Glomerular visceral epithelial cell (primary cell): Measurements from ENCODE around the gene BANF2.

Source experiments
- DNase-seq: peaks from one replicate; pipeline ENCODE4 v3.0.0-alpha.2; 2016; ENCODE audit errors: extremely low spot score

BANF2 gene

GRCh38 chr20:17710379-17711266 lies 10.9 kb downstream of the BANF2 start:
- no peak for DNase-seq

- DNase-seq: no peak
Observed at GRCh38 chr20:17711267-17711627, 11.5 kb downstream of the BANF2 start.

GRCh38 chr20:17712201-17712600 lies 12.4 kb downstream of the BANF2 start:
- DNase-seq: no peak

DNA sequence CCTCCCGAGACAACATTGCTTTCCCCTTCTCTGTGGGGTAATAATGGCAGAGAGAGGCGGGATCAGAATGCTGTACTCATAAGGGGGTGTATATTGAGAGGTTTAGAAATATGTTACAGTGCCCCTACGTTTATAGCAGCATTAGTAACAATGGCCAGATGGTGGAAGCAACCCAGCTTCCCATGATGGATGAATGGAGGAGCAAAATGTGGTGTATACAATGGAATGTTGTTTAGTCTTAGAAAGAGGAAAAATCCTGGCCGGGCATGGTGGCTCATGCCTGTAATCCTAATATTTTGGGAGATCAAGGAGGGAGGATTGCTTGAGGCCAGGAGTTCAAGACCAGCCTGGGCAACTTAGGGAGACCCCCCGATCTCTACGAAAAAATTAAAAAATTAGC lies 12.9 kb downstream of the BANF2 start:
- DNase-seq: no peak

GRCh38 chr20:17714597-17714996 lies 14.8 kb downstream of the BANF2 start:
- DNase-seq: no peak

DNA sequence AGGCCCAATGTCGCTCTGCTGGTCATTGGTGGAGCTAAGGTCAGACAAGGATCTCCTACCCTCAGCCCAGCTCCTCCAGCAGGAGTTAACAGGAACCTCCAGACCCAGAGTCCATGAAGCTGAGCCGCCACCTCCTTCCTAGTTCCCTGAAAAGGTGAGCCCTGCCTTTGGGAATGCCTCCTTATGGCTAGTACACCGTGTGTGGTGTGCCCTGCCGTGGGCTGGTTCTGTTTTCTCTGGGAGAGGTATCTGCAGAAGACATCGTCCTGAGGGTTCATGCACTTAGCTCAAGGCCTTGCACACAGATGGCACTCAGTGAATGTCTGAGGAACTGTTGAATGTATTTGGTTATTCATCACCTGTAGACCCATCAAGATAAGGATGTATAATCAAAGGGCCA lies 15.3 kb downstream of the BANF2 start:
- DNase-seq: no peak

DNA sequence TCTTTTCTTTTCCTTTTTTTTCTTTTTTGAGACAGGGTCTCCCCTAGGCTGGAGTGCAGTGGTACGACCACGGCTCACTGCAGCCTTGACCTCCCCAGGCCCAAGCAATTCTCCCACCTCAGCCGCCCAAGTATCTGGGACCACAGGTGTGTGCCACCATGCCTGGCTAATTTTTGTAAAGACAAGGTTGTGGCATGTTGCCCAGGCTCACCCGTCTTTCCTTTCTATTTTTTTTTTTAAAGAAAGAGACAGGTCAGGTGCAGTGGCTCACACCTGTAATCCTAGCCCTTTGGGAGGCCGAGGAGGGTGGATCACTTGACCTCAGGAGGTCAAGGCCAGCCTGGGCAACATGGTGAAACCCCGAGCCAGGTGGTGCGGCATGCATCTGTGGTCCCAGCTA lies 16.6 kb downstream of the BANF2 start:
- DNase-seq: no peak

DNA sequence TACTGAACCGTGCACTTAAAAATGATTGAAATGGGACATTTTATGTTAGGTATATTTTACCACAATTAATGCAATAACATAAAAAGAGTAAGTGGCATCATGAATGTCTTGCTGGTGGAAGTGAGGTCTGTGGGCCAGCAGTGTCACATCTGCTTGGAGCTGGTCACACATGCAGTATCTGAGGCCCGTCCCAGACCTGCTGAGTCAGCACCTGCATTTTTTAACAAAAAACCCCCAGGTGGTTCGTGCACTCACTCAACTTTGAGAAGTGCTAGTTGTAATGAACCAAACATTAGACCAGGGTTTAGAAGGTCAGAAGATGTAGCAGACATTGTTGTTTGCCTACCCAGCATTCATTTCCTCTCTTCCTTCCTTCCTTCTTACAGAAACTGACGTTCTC lies 21.0 kb downstream of the BANF2 start:
- DNase-seq: no peak

DNA sequence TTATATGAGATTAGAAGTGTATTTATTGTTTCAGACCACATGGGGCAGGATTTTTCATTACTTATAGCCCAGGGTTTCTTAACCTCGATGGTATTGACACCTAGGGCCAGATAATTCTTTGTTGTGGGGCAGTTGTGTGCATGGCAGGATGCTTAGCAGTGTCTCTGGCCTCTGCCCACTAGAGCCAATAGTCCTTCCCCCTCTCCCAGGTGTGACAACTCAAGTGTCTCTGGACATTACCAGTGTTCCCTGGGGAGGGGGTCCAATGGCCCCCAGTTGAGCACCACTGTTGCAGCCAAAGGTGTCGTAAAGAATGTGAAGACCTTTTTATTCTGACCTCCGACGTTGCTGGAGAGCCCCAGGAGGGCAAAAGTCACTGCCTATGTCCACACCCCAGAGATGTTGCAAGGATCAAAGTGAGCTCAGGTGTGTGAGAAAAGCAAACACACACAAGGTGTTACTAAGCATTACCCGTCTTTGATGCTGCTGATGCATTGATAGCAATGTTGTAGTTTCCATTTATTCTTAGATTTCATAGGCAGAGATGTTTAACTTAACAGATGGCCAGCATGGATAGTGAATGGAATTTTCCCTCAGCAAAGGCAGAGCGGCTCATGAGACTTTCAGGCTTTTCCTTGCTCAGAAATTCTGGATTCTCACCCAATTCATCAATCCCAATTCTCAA lies 22.2 kb downstream of the BANF2 start:
- no peak for DNase-seq

DNA sequence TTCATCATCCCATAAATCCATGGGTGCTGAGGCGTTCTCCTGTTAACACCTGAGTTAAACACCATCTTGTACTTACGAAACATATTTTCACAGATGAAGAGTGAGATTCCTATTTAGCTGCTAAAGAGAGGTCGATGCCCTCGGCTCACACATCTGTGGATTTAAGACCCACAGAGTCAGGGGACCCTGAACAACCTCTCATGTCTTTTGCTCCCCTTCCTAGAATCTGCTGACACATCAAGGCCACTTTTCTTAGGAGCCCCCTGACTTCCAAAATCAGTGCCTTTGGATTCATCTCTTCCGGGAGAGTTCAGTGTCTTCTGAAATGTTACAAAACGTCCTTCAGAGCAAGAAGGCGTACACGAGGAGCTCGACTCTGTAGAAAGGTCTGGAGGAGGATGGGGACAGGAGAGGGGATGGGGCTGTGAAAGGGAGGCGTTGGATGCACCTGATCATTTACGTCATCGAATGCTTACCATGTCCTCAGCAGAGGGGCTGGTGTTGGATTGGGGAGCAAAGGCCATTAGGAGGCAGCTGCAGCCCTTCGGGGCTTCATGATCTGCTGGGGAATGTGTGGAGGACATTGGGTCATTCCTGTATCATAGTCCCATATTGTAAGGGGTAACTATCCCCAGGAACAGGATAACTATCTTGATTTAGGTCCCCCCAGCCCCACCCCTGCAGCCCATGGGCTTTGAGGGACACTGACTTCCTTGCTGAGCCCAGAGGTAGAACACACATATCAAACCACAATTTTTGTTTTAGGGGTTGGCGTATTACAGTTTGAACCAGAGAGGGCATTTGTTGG lies 22.9 kb downstream of the BANF2 start:
- no peak for DNase-seq

DNA sequence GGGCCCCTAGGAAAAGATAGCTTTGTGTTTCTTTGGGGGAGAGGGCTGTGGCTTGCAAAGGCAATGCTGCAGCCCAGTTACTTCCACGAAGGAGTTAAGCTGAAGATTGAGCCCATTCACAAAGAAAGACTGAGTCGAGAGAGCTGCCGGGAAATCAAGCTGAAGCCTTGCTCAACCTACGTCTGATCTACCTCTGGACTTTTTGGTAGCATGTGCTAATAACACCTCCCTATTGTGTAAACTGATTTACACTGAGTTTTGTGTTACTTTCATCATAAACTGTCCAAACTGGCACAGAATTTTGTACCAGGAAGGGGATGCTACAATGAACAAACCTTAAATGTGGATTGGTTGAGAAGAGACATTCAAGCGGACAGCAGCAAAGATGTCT lies 23.5 kb downstream of the BANF2 start:
- DNase-seq: no peak

GRCh38 chr20:17725094-17725835 lies 25.5 kb downstream of the BANF2 start:
- no peak for DNase-seq

GRCh38 chr20:17726902-17727301 lies 27.1 kb downstream of the BANF2 start:
- DNase-seq: no peak

- no peak for DNase-seq
Observed at GRCh38 chr20:17727351-17727750, 27.6 kb downstream of the BANF2 start.

GRCh38 chr20:17728074-17728473 lies 28.3 kb downstream of the BANF2 start:
- DNase-seq: no peak

GRCh38 chr20:17730071-17730470 lies 30.3 kb downstream of the BANF2 start:
- no peak for DNase-seq

DNA sequence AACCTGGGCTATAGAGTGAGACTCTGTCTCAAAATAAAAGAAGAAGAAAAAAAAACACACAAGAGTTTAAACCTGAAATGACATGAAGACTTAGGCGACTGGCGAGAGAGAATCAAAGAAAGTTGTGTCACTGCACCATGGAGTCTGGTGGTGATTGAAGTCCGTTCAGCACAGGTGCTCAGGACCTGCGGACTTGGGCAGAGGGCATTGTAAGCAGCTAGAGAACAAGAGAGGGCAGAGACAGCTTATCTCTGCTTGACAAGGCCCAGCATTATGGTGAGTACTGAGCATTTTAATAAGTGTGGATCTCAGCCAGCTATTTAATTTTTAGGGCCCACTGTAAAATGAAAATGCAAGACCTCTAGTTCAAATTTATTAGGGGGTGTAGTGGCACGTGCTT lies 31.5 kb downstream of the BANF2 start:
- no peak for DNase-seq

- no peak for DNase-seq
Observed at GRCh38 chr20:17732907-17733521, 33.2 kb downstream of the BANF2 start.

GRCh38 chr20:17733767-17734304 lies 34.1 kb downstream of the BANF2 start:
- no peak for DNase-seq

GRCh38 chr20:17734374-17734773 lies 34.6 kb downstream of the BANF2 start:
- no peak for DNase-seq

DNA sequence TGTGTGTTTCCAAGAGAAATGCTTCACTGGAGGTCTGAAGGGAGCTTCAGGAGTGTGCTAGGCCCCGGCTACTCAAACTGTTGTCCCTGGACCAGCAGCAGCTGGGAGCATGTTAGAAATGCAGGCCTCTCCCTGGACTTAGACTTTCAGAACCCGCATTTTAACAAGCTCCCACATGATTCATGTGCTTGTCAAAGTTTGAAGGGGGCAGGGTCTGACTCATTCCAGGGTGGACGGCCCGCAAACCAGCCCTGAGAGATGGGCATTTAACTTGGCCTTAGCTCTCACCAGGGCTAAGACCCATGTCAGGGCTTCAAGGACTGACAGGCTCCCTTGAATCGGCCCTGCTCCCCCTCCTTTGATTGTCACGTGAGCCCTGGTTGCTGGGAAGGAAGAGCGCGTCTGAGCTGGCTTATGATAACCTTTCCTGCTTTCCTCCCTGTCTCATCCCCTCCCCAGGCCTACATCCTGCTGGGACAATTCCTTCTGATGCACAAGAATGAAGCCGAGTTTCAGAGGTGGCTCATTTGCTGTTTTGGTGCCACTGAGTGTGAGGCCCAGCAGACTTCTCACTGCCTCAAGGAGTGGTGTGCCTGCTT lies 35.5 kb downstream of the BANF2 start:
- peak; percentile 53 for DNase-seq
